Lower leg skin (tissue), 3 donors: ENCODE results near the gene CRIP1.

Experiments used
- POLR2A ChIP-seq, 2 donors: fragments of 450-650 bp; IDR thresholded peaks; one replicate each; pipeline ENCODE4 v1.6.1; 2016 to 2017; ENCODE audit warnings: antibody characterized with exemption in 2 of 2, mild to moderate bottlenecking in 1 of 2, moderate library complexity in 1 of 2
- TF ChIP-seq, protein P1 (sequence below), 3 donors: fragments of 450-650 bp; IDR thresholded peaks; one replicate each; pipeline ENCODE4 v1.5.1; 2016; ENCODE audit warnings: antibody characterized with exemption in 3 of 3, mild to moderate bottlenecking in 3 of 3, moderate library complexity in 2 of 3

DNA sequence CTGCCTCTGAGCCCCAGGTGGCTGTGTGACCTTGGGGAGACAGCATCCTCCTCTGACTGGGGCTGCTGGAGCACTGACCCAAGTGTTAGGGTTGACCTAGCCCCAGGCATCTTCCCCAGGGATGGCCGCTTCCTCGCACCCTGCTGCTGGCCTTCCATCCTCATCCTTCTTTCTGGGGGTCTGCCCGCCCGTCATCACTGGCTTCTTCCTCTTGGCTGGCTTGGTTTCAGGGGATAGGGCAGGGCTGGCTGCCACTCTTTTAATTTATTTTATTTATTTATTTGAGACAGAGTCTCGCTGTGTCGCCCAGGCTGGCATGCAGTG, 7.9 kb downstream of the CRIP1 start:
- TF ChIP-seq, protein P1, sequence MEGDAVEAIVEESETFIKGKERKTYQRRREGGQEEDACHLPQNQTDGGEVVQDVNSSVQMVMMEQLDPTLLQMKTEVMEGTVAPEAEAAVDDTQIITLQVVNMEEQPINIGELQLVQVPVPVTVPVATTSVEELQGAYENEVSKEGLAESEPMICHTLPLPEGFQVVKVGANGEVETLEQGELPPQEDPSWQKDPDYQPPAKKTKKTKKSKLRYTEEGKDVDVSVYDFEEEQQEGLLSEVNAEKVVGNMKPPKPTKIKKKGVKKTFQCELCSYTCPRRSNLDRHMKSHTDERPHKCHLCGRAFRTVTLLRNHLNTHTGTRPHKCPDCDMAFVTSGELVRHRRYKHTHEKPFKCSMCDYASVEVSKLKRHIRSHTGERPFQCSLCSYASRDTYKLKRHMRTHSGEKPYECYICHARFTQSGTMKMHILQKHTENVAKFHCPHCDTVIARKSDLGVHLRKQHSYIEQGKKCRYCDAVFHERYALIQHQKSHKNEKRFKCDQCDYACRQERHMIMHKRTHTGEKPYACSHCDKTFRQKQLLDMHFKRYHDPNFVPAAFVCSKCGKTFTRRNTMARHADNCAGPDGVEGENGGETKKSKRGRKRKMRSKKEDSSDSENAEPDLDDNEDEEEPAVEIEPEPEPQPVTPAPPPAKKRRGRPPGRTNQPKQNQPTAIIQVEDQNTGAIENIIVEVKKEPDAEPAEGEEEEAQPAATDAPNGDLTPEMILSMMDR (IDR thresholded peaks at IDR 0.05) = no peak
- no peak for TF ChIP-seq POLR2A (IDR thresholded peaks at IDR 0.05)
